Osteocyte (in vitro differentiated cells): ENCODE results near the gene EFR3B. TPM values are rescaled to one million over a fixed set of nuclear protein-coding genes. Genes with fewer than 3 reads are reported as not detected.

Source experiments
- DNase-seq: peaks from one replicate; pipeline ENCODE4 v3.0.0; 2021; ENCODE audit warnings: mixed read lengths; ENCODE audit not compliant: unreplicated experiment; ENCODE audit errors: extremely low spot score
- H3K27ac Mint-ChIP-seq: one replicate; pipeline ENCODE4 v1.8.0; 2021; ENCODE audit warnings: mild to moderate bottlenecking, mixed read lengths; ENCODE audit not compliant: unreplicated experiment
- H3K27me3 Mint-ChIP-seq: one replicate; pipeline ENCODE4 v1.8.0; 2021; ENCODE audit warnings: mixed read lengths; ENCODE audit not compliant: unreplicated experiment
- H3K36me3 Mint-ChIP-seq: one replicate; pipeline ENCODE4 v1.8.0; 2021; ENCODE audit warnings: mixed read lengths; ENCODE audit not compliant: unreplicated experiment
- H3K4me1 Mint-ChIP-seq: one replicate; pipeline ENCODE4 v1.8.0; 2021; ENCODE audit warnings: mixed read lengths; ENCODE audit not compliant: unreplicated experiment
- H3K4me3 Mint-ChIP-seq: one replicate; pipeline ENCODE4 v1.8.0; 2021; ENCODE audit warnings: mild to moderate bottlenecking, moderate library complexity, mixed read lengths; ENCODE audit not compliant: unreplicated experiment
- H3K9me3 Mint-ChIP-seq: one replicate; pipeline ENCODE4 v1.8.0; 2021; ENCODE audit warnings: mixed read lengths; ENCODE audit not compliant: unreplicated experiment
- total RNA-seq: library from RNA; stranded (reverse); gene quantifications from 2 replicates; pipeline ENCODE4 v1.2.1, GENCODE V29; 2021
- TF ChIP-seq, protein P1 (sequence below): fragments of 200-600 bp; sonication (generic); IDR thresholded peaks from 2 replicates; pipeline ENCODE4 v1.5.0; 2021; ENCODE audit warnings: antibody characterized with exemption, mild to moderate bottlenecking, moderate library complexity

Gene EFR3B
- total RNA-seq, 1 donor from 2014 or later, result 1.3 TPM

DNA sequence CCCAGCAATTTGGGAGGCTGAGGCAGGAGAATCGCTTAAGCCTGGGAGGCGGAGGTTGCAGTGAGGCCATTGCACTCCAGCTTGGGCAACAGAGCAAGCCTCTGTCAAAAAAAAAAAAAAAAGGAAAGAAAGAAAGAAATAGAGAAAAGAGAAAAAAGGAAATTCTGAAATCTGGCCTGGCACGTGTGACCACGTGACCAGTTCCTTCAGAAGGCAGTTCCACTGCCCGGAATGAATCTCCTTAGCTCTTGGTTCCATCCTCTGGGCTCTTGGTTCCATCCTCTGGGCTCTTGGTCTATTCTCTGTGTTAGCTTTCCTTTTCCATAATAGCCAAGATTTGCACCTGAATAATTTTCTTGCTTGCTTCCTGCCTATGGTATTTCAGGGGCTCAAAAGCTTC is 131.8 kb downstream of the EFR3B start:
- peaks cover 70% of the 10 kb centered on the region for H3K27me3 Mint-ChIP-seq
- H3K9me3 Mint-ChIP-seq, result peaks cover 4% of the 10 kb centered on the region
- no peak overlapping the region for H3K4me3 Mint-ChIP-seq
- DNase-seq, result no peak
- H3K27ac Mint-ChIP-seq, result no peak overlapping the region
- H3K4me1 Mint-ChIP-seq, result no peaks in the 10 kb centered on the region
- no peaks in the 10 kb centered on the region for H3K36me3 Mint-ChIP-seq
- TF ChIP-seq, protein P1, sequence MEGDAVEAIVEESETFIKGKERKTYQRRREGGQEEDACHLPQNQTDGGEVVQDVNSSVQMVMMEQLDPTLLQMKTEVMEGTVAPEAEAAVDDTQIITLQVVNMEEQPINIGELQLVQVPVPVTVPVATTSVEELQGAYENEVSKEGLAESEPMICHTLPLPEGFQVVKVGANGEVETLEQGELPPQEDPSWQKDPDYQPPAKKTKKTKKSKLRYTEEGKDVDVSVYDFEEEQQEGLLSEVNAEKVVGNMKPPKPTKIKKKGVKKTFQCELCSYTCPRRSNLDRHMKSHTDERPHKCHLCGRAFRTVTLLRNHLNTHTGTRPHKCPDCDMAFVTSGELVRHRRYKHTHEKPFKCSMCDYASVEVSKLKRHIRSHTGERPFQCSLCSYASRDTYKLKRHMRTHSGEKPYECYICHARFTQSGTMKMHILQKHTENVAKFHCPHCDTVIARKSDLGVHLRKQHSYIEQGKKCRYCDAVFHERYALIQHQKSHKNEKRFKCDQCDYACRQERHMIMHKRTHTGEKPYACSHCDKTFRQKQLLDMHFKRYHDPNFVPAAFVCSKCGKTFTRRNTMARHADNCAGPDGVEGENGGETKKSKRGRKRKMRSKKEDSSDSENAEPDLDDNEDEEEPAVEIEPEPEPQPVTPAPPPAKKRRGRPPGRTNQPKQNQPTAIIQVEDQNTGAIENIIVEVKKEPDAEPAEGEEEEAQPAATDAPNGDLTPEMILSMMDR, result no peak

DNA sequence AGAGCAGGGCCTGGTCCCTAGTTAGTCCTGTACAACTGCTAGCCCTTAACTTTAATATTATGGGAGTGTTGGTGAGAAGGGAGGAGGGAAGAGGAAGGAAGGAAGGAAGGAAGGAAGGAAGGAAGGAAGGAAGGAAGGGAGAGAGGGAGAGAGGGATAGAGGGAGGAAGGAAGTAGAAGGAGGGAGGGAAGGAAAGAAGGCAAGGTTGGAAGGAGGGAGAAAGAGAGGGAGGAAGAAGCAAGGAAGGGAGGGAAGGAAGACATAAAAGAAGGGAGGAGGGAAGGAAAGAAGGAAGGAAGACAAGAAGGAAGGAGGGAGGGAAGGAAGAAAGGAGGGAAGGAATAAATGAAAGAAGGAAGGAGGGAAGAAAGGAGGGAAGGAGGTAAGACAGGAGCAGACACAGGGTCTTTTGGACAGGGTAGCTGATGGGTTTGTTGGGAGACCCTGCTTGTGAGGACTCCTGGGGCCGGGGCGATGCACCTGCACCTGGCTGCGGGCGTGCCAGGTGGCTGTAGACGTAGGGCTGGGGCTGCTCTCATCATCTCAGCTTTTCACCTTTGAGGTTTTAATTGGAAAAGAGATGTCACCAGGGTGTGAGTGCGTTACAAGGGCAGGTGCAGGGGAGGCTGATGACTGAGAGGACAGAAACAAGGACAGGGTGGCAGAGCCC is 132.5 kb downstream of the EFR3B start:
- peaks cover 4% of the 10 kb centered on the region for H3K9me3 Mint-ChIP-seq
- DNase-seq, result no peak
- no peak overlapping the region for H3K27ac Mint-ChIP-seq
- TF ChIP-seq, protein P1, result no peak
- H3K4me1 Mint-ChIP-seq, result no peaks in the 10 kb centered on the region
- no peak overlapping the region for H3K4me3 Mint-ChIP-seq
- H3K27me3 Mint-ChIP-seq, result peaks cover 64% of the 10 kb centered on the region
- no peaks in the 10 kb centered on the region for H3K36me3 Mint-ChIP-seq

DNA sequence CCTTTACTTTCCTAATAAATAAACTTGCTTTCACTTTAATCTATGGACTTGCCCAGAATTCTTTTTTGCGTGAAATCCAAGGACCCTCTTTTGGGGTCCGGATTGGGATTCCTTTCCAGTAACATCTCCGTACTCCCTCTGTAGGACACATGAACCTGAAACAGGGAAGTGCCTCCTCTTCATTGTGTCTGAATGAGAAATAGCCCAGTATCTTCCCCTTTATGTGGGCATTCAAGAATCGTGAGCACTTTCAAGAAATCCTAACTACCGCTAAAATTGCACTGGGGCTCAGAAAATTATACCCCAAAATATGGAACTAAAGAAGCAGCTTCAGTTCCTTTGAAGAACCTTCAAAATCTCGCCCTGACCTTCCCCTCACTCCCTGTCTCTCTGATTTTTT is 134.3 kb downstream of the EFR3B start:
- H3K27me3 Mint-ChIP-seq, result peaks cover 46% of the 10 kb centered on the region
- TF ChIP-seq, protein P1, result no peak
- peaks cover 4% of the 10 kb centered on the region for H3K9me3 Mint-ChIP-seq
- H3K4me3 Mint-ChIP-seq, result no peak overlapping the region
- no peaks in the 10 kb centered on the region for H3K36me3 Mint-ChIP-seq
- H3K4me1 Mint-ChIP-seq, result no peaks in the 10 kb centered on the region
- DNase-seq, result no peak
- H3K27ac Mint-ChIP-seq, result no peak overlapping the region

DNA sequence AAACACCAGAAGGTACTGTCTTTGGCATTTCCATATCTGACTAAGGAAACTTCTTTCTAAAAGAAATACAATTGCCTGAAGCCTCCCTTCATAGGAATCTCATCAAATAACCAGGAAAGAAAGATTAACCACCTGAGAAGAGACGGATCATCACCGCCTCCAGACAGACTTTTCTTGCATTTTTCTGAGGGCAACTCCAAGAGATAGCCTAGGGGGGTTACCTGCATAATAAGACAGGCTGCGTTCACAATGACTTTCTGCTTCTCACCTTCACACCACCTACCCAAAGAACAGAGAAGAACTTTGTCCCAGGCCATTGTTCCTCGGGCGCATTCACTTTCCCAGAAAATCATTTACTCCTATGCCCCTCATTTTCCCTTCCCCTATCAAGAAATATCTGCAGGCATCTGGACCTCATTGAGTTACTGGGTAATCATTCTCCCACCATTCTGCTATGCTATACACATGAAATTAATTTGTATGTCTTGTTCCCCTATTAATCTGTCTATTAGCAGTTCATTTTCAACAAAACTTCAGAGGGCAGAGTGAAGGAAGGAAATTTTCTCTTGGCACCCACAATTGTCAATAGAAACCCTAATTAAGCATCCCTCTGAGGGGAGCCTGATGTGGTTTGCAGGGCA is 134.8 kb downstream of the EFR3B start:
- peaks cover under 1% of the 10 kb centered on the region for H3K9me3 Mint-ChIP-seq
- TF ChIP-seq, protein P1, result no peak
- no peak overlapping the region for H3K4me3 Mint-ChIP-seq
- H3K27me3 Mint-ChIP-seq, result peaks cover 40% of the 10 kb centered on the region
- no peaks in the 10 kb centered on the region for H3K4me1 Mint-ChIP-seq
- H3K36me3 Mint-ChIP-seq, result no peaks in the 10 kb centered on the region
- H3K27ac Mint-ChIP-seq, result no peak overlapping the region
- no peak for DNase-seq

DNA sequence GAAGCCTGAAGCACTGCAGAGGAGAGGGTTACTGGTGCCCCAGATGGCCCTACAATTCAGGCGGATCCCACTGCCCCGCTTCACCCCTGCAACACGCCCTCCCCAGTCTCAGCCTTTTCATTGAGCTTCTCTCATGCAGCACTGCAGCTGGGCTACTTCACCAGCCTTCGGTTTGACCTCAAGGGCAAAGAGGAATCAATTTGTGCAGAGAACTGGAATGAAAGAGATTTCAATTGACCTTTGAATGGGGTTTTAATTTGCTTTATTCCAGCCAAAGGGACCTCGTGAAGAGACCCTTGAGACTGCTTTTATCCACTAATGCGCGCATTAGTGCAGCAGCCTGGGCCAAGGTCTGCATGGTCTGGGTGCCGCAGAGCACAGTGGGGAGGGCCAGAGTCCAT is 135.3 kb downstream of the EFR3B start:
- Mint-ChIP-seq H3K27ac (no peak overlapping the region), H3K4me1 (no peaks in the 10 kb centered on the region), H3K4me3 (no peak overlapping the region), H3K27me3 (peaks cover 40% of the 10 kb centered on the region), H3K9me3 (peaks cover 5% of the 10 kb centered on the region), H3K36me3 (no peaks in the 10 kb centered on the region)
- TF ChIP-seq, protein P1, result no peak
- DNase-seq, result no peak
